Naive thymus-derived CD4-positive, alpha-beta T cell (primary cell): ENCODE measurements around the gene IRGQ. TPM values are rescaled to one million over a fixed set of nuclear protein-coding genes. Genes with fewer than 3 reads are reported as not detected.
"Not testable (repeated sequence)": the region's sequence is repeated elsewhere in the genome, so short reads cannot be mapped to it uniquely, and the experiment has no call there.

Source experiments
- ATAC-seq: fragments of 150-1000 bp; cut with Tn5 transposase; 2 replicates; pipeline ENCODE4 v1.10.0; 2021; ENCODE audit warnings: mild to moderate bottlenecking, moderate library complexity
- CTCF ChIA-PET: fragments of 350-600 bp; sonication (Branson Sonifier 250); formaldehyde crosslinking; loops from one replicate; lab custom pipeline; 2021; ENCODE audit warnings: antibody characterized with exemption; lab: Charles Lee
- POLR2A ChIA-PET: fragments of 350-600 bp; sonication (Branson Sonifier 250); formaldehyde crosslinking; loops from one replicate; lab custom pipeline; 2021; ENCODE audit warnings: antibody characterized with exemption, inconsistent platforms; lab: Charles Lee
- DNase-seq, 9 donors: peaks; one replicate each; pipeline versions ENCODE4 v3.0.0 to v3.0.0-alpha.2; 2020 to 2022; ENCODE audit warnings: mixed read lengths in 1 of 9
- H3K27ac ChIP-seq: one replicate; pipeline ENCODE4 v1.7.0; 2013; ENCODE audit warnings: mild to moderate bottlenecking, low read depth, low read length, moderate library complexity
- H3K27me3 ChIP-seq, 2 donors: one replicate each; pipeline ENCODE4 v1.7.0; 2013; ENCODE audit warnings: low read length in 2 of 2, mild to moderate bottlenecking in 2 of 2, moderate library complexity in 2 of 2; ENCODE audit not compliant: control insufficient read depth in 2 of 2, insufficient read depth in 2 of 2
- H3K36me3 ChIP-seq, 3 experiments: 1 replicate in 2 of 3; 2 replicates in 1 of 3; pipeline ENCODE4 v1.7.0; 2013; ENCODE audit warnings: low read length in 3 of 3, mild to moderate bottlenecking in 3 of 3, moderate library complexity in 1 of 3; ENCODE audit not compliant: insufficient read depth in 3 of 3, control insufficient read depth in 2 of 3
- H3K4me1 ChIP-seq, 2 donors: one replicate each; pipeline ENCODE4 v1.7.0; 2013; ENCODE audit warnings: low read length in 2 of 2, mild to moderate bottlenecking in 2 of 2, moderate library complexity in 1 of 2; ENCODE audit not compliant: control insufficient read depth in 2 of 2, insufficient read depth in 2 of 2
- H3K4me3 ChIP-seq: 2 replicates; pipeline ENCODE4 v1.7.0; 2013; ENCODE audit warnings: mild to moderate bottlenecking, low read length
- H3K9me3 ChIP-seq, 3 experiments: 1 replicate in 2 of 3; 2 replicates in 1 of 3; pipeline ENCODE4 v1.7.0; 2013; ENCODE audit warnings: low read length in 3 of 3; ENCODE audit not compliant: control insufficient read depth in 2 of 3
- H3K27ac Mint-ChIP-seq, 9 donors: one replicate each; pipeline ENCODE4 v1.8.0; 2020 to 2022; ENCODE audit warnings: mixed read lengths in 9 of 9, mild to moderate bottlenecking in 8 of 9, moderate library complexity in 5 of 9, inconsistent platforms in 2 of 9
- H3K27me3 Mint-ChIP-seq, 5 donors: one replicate each; pipeline ENCODE4 v1.8.0; 2021 to 2022; ENCODE audit warnings: mixed read lengths in 5 of 5, mild to moderate bottlenecking in 1 of 5
- H3K36me3 Mint-ChIP-seq, 5 donors: one replicate each; pipeline ENCODE4 v1.8.0; 2020 to 2022; ENCODE audit warnings: mixed read lengths in 5 of 5, mild to moderate bottlenecking in 3 of 5, inconsistent platforms in 1 of 5
- H3K4me1 Mint-ChIP-seq, 7 donors: one replicate each; pipeline ENCODE4 v1.8.0; 2020 to 2022; ENCODE audit warnings: mixed read lengths in 7 of 7, mild to moderate bottlenecking in 3 of 7, inconsistent platforms in 1 of 7
- H3K4me3 Mint-ChIP-seq, 10 donors: one replicate each; pipeline ENCODE4 v1.8.0; 2020 to 2022; ENCODE audit warnings: mild to moderate bottlenecking in 10 of 10, mixed read lengths in 10 of 10, moderate library complexity in 6 of 10, inconsistent platforms in 2 of 10
- H3K9me3 Mint-ChIP-seq, 11 donors: one replicate each; pipeline ENCODE4 v1.8.0; 2020 to 2022; ENCODE audit warnings: mixed read lengths in 11 of 11, mild to moderate bottlenecking in 4 of 11, inconsistent platforms in 1 of 11, moderate library complexity in 1 of 11
- intact Hi-C, 2 donors: fragments of 100-400 bp; cut with micrococcal nuclease; formaldehyde crosslinking; loops; one replicate each; pipeline ENCODE4 v1.15.1; 2023
- polyA plus RNA-seq, 2 donors: library from polyadenylated mRNA; unstranded; fragments of 300-500 nt; fragmentation: Illumina TruSeq; gene quantifications; one replicate each; pipeline ENCODE4 v1.2.3, GENCODE V29; 2021
- total RNA-seq, 6 experiments: library from RNA in 5 of 6; stranded (reverse) in 5 of 6; gene quantifications; 1 replicate in 5 of 6; 2 replicates in 1 of 6; pipeline ENCODE4 v1.2.3 and lab custom pipeline; 2021 to 2026

Gene IRGQ
- total and polyA plus RNA-seq, 7 experiments from 2014 or later = 0.32 to 43.8 (median 13.7) TPM

DNA sequence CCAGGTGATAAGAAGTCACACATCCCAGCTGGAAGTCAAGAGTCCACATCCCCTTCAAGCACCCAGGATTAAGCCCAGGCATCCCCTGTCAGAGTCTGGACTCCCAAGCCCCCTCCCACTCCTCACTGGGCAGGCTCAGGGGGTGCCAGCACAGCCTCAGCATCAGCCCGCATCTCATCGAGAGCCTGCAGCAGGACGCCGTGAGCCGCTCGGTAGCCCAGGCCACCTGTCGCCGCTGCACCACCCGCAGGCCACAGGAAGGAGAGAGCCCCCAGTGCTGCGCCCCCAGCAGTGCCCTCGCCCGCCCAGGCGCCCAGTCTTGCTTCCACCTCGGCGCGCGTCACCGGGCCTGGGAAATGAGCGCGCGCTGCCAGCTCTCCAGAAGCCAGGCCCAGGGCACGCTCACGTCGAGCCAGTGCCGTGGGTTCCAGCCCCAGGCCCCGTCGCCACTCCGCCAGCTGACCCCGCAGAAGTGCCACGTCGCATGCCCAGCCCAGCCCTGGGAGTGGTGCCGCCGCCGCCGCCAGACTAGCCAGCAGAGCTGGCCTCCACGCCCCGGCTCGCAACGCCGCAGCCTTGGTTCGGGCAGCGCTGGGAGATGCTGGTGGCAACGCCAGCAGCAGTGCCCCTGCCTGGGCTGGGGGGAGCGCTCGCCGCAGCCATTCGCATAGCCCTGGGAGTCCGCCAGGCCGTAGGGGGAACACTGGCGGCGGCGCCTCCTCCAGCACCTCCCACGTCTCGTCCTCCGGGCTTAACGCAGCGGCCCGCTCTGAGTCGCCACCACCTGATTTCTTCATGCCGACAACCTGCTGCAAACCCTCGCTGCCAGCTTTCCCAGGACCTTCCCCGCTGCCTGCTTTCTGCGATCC, 3.8 kb downstream of the IRGQ start:
- no peak overlapping the region for H3K4me3 ChIP-seq
- no peak for ATAC-seq
- H3K4me3 Mint-ChIP-seq = no peak overlapping the region
- peaks cover 0 to 21% (median 0%) of the 10 kb centered on the region in 3 experiments for H3K36me3 ChIP-seq
- H3K9me3 ChIP-seq = no peaks in the 10 kb centered on the region
- H3K9me3 Mint-ChIP-seq = peaks cover 0 to 5% (median 0%) of the 10 kb centered on the region in 11 donors
- CTCF ChIA-PET = interaction anchor here (0.7 kb wide), 1 partner anchor 208 kb away, joined by 3 read pairs; no protein-coding TSS in a partner anchor
- H3K27ac Mint-ChIP-seq = no peak overlapping the region
- POLR2A ChIA-PET = no interaction called here
- H3K27me3 Mint-ChIP-seq = peaks cover 0 to 4% (median 0%) of the 10 kb centered on the region in 5 donors
- peaks cover 12 to 16% of the 10 kb centered on the region in 2 donors for H3K4me1 ChIP-seq
- H3K27me3 ChIP-seq = no peaks in the 10 kb centered on the region
- intact Hi-C loops = no loop called here
- H3K36me3 Mint-ChIP-seq = peaks cover 0 to 13% (median 6%) of the 10 kb centered on the region in 5 donors
- DNase-seq = no peak
- no peak overlapping the region for H3K27ac ChIP-seq
- peaks cover 22 to 44% (median 39%) of the 10 kb centered on the region in 7 donors for H3K4me1 Mint-ChIP-seq

DNA sequence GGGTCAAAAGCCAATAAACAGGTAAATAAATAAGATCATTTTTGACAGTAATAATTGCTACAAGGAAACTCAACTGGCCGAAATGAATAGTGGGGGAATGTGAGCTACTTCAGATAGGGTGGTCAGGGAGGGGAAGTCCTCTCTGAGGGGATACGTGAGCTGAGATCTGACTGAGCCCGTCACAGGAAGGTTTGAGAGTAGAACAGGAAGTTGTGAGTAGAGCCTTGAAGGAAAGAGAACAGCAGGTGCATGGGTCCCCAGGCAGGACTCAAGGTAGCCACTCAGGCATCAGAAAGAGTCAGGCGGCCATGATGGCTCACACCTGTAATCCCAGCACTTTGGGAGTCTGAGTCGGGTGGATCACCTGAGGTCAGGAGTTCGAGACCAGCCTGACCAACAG, 6.3 kb downstream of the IRGQ start:
- ATAC-seq (no peak), DNase-seq (no peak)
- Histone ChIP-seq H3K36me3 (peaks cover 0 to 21% (median 0%) of the 10 kb centered on the region in 3 experiments), H3K27ac (no peak overlapping the region), H3K4me1 (peaks cover 4 to 7% of the 10 kb centered on the region in 2 donors), H3K9me3 (no peaks in the 10 kb centered on the region), H3K4me3 (no peak overlapping the region), H3K27me3 (no peaks in the 10 kb centered on the region)
- Mint-ChIP-seq H3K9me3 (no peaks in the 10 kb centered on the region), H3K27me3 (no peaks in the 10 kb centered on the region), H3K4me1 (peaks cover 13 to 28% (median 25%) of the 10 kb centered on the region in 7 donors), H3K27ac (peak overlapping the region in 7 of 9 donors; percentile 23 to 88 (median 76)), H3K36me3 (peaks cover 0 to 16% (median 12%) of the 10 kb centered on the region in 5 donors), H3K4me3 (peak overlapping the region in 1 of 10 donors; percentile 2)
- POLR2A ChIA-PET = interaction anchor here (0.6 to 1.3 kb wide), 2 partner anchors 10 to 126 kb away, joined by 3 read pairs; no protein-coding TSS in a partner anchor
- intact Hi-C loops = no loop called here
- CTCF ChIA-PET = no interaction called here

DNA sequence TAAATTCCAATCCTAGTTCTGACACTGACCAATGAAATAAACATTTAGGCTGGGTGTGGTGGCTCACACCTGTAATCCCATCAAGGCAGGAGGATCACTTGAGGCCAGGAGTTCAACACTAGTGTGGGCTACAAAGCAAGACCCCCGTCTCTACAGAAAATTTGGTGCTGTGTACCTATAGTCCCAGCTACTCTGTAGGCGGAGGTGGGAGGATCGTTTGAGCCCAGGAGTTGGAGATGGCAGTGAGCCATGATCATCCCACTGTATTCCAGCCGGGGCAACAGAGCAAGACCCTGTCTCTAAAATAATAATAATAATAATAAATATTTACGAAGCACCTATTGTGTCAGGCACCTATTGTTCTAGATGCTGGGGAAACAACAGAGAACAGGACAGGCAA, 6.7 kb downstream of the IRGQ start:
- ChIA-PET POLR2A (interaction anchor here (1.1 to 1.3 kb wide), 2 partner anchors 9 to 150 kb away, joined by 3 read pairs; no protein-coding TSS in a partner anchor), CTCF (interaction anchor here (0.6 to 1.2 kb wide), 3 partner anchors 15 to 507 kb away, joined by 3 to 4 read pairs (median 3); partner anchors contain the start of gene PSG2)
- Histone ChIP-seq H3K27me3 (no peaks in the 10 kb centered on the region), H3K4me1 (peaks cover 2 to 7% of the 10 kb centered on the region in 2 donors), H3K36me3 (peaks cover 0 to 21% (median 0%) of the 10 kb centered on the region in 3 experiments), H3K9me3 (no peaks in the 10 kb centered on the region), H3K27ac (no peak overlapping the region), H3K4me3 (no peak overlapping the region)
- Mint-ChIP-seq H3K27me3 (no peaks in the 10 kb centered on the region), H3K4me3 (peak overlapping the region in 1 of 10 donors; percentile 2), H3K36me3 (peaks cover 0 to 16% (median 12%) of the 10 kb centered on the region in 5 donors), H3K9me3 (no peaks in the 10 kb centered on the region), H3K27ac (peak overlapping the region in 5 of 9 donors; percentile 23 to 88 (median 76)), H3K4me1 (peaks cover 13 to 32% (median 25%) of the 10 kb centered on the region in 7 donors)
- ATAC-seq (no peak), DNase-seq (no peak)
- intact Hi-C loops = no loop called here

DNA sequence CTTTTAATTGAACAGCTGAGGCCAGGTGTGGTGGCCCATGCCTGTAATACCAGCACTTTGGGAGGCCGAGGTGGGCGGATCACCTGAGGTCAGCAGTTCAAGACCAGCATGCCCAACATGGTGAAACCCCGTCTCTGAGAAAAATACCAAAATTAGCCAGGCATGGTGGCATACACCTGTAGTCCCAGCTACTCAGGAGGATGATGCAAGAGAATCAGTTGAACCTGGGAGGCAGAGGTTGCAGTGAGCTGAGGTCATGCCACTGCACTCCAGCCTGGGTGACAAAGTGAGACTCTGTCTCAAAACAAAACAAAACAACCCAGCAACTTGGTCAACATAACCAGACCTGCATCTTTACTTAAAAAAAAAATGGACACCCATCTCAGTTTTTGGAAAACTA, 8.9 kb downstream of the IRGQ start:
- H3K27me3 ChIP-seq, DNase-seq, H3K27ac Mint-ChIP-seq, POLR2A ChIA-PET, H3K9me3 ChIP-seq, H3K4me3 Mint-ChIP-seq, CTCF ChIA-PET, H3K4me3 ChIP-seq, H3K27ac ChIP-seq, H3K36me3 ChIP-seq, ATAC-seq, H3K4me1 ChIP-seq, H3K27me3 Mint-ChIP-seq, H3K9me3 Mint-ChIP-seq, intact Hi-C loops: not testable (repeated sequence)
- Mint-ChIP-seq H3K4me1 (peaks cover 6 to 31% (median 16%) of the 10 kb centered on the region in 7 donors), H3K36me3 (peaks cover 0 to 13% (median 8%) of the 10 kb centered on the region in 5 donors)

DNA sequence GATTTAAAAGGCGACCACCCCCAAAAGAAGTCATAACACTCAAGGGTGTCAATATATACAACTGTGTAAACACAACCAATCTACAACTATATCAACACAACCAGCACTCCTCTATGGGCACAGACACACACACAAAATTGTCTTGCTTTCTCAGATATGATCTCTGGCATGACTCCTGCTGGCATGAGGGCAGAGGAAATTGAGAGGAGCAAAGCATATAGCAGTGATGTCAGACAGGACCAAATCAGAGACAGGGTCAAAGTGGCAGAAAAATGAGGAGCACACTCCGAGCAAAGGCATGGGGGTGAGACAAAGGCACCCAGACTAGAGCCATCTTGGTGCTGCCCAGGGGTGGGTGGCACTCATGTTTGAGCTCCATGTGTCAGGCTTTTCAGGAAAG, 9.6 kb downstream of the IRGQ start:
- POLR2A ChIA-PET = interaction anchor here (0.8 kb wide), 1 partner anchor 10 kb away, joined by 3 read pairs; the partner anchor contains the start of genes IRGQ and ZNF576
- Histone ChIP-seq H3K4me3 (no peak overlapping the region), H3K27me3 (no peaks in the 10 kb centered on the region), H3K4me1 (peaks cover 4 to 7% of the 10 kb centered on the region in 2 donors), H3K27ac (no peak overlapping the region), H3K9me3 (no peaks in the 10 kb centered on the region), H3K36me3 (no peaks in the 10 kb centered on the region)
- ATAC-seq (no peak), DNase-seq (no peak)
- Mint-ChIP-seq H3K9me3 (no peaks in the 10 kb centered on the region), H3K36me3 (peaks cover 0 to 13% (median 8%) of the 10 kb centered on the region in 5 donors), H3K27ac (no peak overlapping the region), H3K4me1 (peaks cover 6 to 38% (median 19%) of the 10 kb centered on the region in 7 donors), H3K4me3 (no peak overlapping the region), H3K27me3 (no peaks in the 10 kb centered on the region)
- intact Hi-C loops = no loop called here
- CTCF ChIA-PET = no interaction called here

DNA sequence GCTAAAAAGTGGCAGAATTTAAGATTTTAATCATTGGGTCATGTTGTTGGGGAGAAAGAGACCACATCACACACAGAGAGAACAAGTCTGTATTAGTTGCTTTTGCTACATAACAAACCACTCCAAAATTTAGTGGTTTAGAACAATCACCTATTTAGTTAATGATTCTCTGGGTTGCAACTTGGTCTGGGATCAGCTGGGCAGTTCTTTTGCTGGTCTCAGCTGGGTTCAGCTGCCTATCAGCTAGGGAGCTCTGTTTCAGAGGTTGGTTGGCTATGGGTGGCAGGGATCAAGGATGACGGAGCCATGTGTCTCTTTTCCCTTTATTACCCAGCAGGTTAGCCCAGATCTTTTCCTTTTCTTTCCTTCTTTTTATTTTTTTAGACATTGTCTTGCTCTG, 11.4 kb downstream of the IRGQ start:
- Histone ChIP-seq H3K4me3 (no peak overlapping the region), H3K9me3 (no peaks in the 10 kb centered on the region), H3K36me3 (no peaks in the 10 kb centered on the region), H3K27ac (no peak overlapping the region), H3K4me1 (peaks cover under 1 to 4% of the 10 kb centered on the region in 2 donors), H3K27me3 (no peaks in the 10 kb centered on the region)
- no peak for ATAC-seq
- no peak overlapping the region for H3K4me3 Mint-ChIP-seq
- H3K27ac Mint-ChIP-seq = peak overlapping the region in 4 of 9 donors; percentile 52 to 88 (median 80)
- no peaks in the 10 kb centered on the region for H3K9me3 Mint-ChIP-seq
- no peak for DNase-seq
- peaks cover 8 to 38% (median 18%) of the 10 kb centered on the region in 7 donors for H3K4me1 Mint-ChIP-seq
- ChIA-PET POLR2A (no interaction called here), CTCF (interaction anchor here (1.1 to 1.2 kb wide), 2 partner anchors 11 to 22 kb away, joined by 4 read pairs; partner anchors contain the start of genes IRGQ and ZNF576)
- peaks cover 0 to 7% (median 0%) of the 10 kb centered on the region in 5 donors for H3K36me3 Mint-ChIP-seq
- H3K27me3 Mint-ChIP-seq = no peaks in the 10 kb centered on the region
- intact Hi-C loops = no loop called here
